GM18861 (cell line): ENCODE measurements around the gene ZNF35.

ENCODE experiments used
- ATAC-seq: cut with Tn5 transposase; IDR thresholded peaks from one replicate; pipeline ENCODE4 v1.9.1; 2021; ENCODE audit not compliant: unreplicated experiment

The ZNF35 gene

GRCh38 chr3:44682182-44682896 is 33.8 kb downstream of the ZNF35 start:
- ATAC-seq, result no peak

GRCh38 chr3:44685128-44685800 is 36.7 kb downstream of the ZNF35 start:
- ATAC-seq, result no peak

GRCh38 chr3:44687898-44688297 is 39.4 kb downstream of the ZNF35 start:
- ATAC-seq, result no peak
